Large intestine (tissue), 3 donors: ENCODE data around the gene MINDY4B. TPM values are rescaled to one million over a fixed set of nuclear protein-coding genes. Genes with fewer than 3 reads are reported as not detected.

ENCODE experiments used
- DNase-seq, 2 donors: peaks; one replicate each; pipeline versions ENCODE4 v3.0.0 to v3.0.0-alpha.2; 2013
- H3K27ac ChIP-seq: one replicate; pipeline ENCODE4 v1.5.1; 2013; ENCODE audit warnings: low read length
- H3K27me3 ChIP-seq: 2 replicates; pipeline ENCODE4 v1.6.1; 2013; ENCODE audit warnings: low read length; ENCODE audit not compliant: control insufficient read depth, insufficient read depth
- H3K36me3 ChIP-seq: 2 replicates; pipeline ENCODE4 v1.6.1; 2013; ENCODE audit warnings: low read length; ENCODE audit not compliant: control insufficient read depth, insufficient read depth
- H3K4me1 ChIP-seq: one replicate; pipeline ENCODE4 v1.6.1; 2013; ENCODE audit warnings: low read length; ENCODE audit not compliant: control insufficient read depth, insufficient read depth
- H3K4me3 ChIP-seq: one replicate; pipeline ENCODE4 v1.5.1; 2013; ENCODE audit warnings: low read length
- H3K9me3 ChIP-seq: one replicate; pipeline ENCODE4 v1.6.1; 2013; ENCODE audit warnings: mild to moderate bottlenecking, low read depth, low read length, moderate library complexity; ENCODE audit not compliant: control insufficient read depth
- WGBS: methylation state at CpG from one replicate; pipeline ENCODE4 v1.1.5; 2013; ENCODE audit warnings: low lambda C conversion rate; ENCODE audit not compliant: insufficient coverage; 5-methylcytosine and 5-hydroxymethylcytosine counted together
- polyA plus RNA-seq: library from polyadenylated mRNA; unstranded; fragments of 120-200 nt; gene quantifications from one replicate; pipeline ENCODE4 v1.2.1, GENCODE V29; 2013

Gene MINDY4B
- polyA plus RNA-seq, 1 donor, result 0.91 TPM

DNA sequence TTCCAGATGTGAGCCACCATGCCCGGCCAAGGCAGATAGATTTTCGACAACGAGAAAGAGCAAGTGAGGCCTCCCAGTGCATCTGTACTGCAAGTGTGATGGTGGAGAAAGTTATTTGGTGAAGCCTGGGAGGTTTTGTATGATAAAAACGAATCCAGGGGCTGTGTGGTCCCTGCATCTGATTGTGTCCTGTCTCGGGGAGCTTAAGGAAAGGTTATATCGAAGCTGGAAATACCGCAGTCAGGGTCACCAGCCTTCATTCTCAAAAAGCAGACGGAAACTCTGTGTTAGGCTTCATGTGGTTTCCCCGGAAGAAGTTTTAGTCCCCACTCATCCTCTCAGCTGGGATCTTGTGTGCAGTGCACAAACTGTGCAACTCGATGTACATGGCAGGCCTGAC, 3.4 kb downstream of the MINDY4B start:
- WGBS, result 100% methylated on average over 1 of the region's 10 CpGs
- Histone ChIP-seq H3K27me3 (no peaks in the 10 kb centered on the region), H3K4me1 (no peaks in the 10 kb centered on the region), H3K9me3 (no peaks in the 10 kb centered on the region), H3K27ac (no peak overlapping the region), H3K36me3 (no peaks in the 10 kb centered on the region), H3K4me3 (no peak overlapping the region)
- DNase-seq, result no peak

DNA sequence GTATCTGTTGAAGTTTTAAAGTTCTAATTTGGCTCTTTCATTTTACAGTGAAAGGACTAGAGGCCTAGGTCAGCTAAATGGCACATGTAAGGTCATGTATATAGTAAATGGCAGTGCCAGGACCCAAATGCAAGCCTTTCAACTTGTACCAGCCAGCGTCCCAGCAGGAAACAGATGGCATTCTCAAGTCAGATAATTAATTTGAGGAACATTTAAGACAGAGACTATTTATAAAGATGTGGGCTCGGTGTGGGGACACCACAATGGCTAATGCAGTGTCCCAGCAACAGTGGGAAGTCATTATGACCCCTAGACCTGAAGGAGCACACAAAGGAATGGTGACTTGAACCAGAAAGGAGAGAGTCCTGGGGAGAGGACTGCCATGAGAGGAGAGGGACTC, 6.1 kb downstream of the MINDY4B start:
- no peak overlapping the region for H3K4me3 ChIP-seq
- H3K4me1 ChIP-seq, result no peaks in the 10 kb centered on the region
- H3K27ac ChIP-seq, result no peak overlapping the region
- H3K27me3 ChIP-seq, result no peaks in the 10 kb centered on the region
- no peak for DNase-seq
- no peaks in the 10 kb centered on the region for H3K36me3 ChIP-seq
- no peaks in the 10 kb centered on the region for H3K9me3 ChIP-seq
- no CpG with 5 or more reads among the region's 2 CpGs for WGBS

DNA sequence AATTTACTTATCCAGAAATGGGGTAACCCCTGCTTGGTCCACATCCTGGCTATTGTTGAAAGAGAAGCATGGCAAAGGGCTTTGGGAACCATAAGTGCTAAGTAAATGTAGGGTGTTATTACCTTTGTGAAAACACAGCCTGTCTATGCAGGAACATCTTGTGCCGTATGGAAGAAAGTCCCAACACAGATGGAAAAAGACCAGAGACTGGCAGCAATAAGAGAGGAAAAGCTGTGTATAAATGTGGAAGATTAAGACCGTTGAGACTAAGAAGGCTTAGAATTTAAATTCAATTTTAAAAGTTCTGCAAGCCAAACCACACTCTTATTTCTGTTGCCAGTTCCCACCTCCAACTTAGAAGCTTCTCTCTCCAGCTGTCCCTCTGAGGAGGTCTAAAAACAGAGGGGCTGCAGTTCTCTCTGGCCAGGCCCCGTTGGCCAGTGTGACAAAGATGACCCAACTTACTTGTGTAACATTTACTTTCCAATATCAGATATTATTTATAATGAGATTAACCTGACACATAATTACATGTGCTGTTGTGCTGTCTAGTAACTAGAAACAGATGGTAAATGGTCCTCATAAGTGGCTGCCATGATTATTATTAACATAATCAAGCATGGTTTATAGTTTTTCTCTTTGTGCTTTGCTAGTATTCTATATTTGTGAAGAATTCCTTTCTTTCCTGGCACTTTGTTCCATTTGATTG, 7.0 kb downstream of the MINDY4B start:
- 100% methylated on average over 1 of the region's 3 CpGs for WGBS
- no peak overlapping the region for H3K27ac ChIP-seq

DNA sequence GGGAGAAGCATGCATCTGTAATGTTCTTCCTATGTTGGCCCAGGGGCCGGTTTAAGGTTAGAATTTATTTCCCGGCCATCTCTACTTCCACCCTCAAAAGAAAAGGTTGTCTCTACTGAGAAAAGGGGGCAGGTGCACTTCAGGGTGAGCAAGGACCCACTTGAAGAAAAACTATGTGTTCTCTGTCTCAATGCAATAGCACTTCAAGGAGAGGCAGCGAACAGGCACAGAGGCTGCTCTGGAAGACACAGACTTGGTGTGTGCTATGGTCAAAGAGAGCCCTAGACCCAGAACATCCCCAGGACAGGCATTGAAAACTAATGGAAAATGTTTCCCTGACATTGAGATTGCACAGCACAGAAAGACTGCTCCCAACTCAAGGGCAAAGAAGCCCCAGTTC, 7.6 kb downstream of the MINDY4B start:
- Histone ChIP-seq H3K27ac (no peak overlapping the region), H3K4me3 (no peak overlapping the region), H3K4me1 (no peaks in the 10 kb centered on the region), H3K27me3 (no peaks in the 10 kb centered on the region), H3K36me3 (no peaks in the 10 kb centered on the region), H3K9me3 (no peaks in the 10 kb centered on the region)
- DNase-seq, result no peak
- WGBS, result no CpG with 5 or more reads among the region's 3 CpGs

More for the DNA sequence above, 7.0 kb downstream of the MINDY4B start:
- Histone ChIP-seq H3K9me3 (no peaks in the 10 kb centered on the region), H3K27me3 (no peaks in the 10 kb centered on the region), H3K36me3 (no peaks in the 10 kb centered on the region), H3K4me1 (no peaks in the 10 kb centered on the region), H3K4me3 (no peak overlapping the region)
- no peak for DNase-seq

DNA sequence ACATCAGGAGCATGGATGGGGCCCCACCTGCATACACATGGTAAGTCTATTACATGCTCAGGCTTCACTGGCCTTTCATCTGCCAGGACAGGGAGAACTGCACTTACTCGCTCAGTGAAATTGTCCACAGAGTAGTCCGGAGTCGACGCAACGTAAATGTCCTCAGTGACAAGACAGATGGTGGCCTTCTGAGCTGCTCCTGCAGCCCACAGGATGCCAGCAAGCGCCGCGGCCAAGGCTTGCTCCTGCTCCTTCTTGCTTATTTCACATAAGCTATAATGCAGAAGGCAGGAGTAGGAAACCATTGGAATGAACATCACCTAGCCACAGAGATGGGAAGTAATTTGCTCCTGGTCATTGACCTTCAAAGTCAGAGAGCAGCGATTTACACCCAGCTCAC, 14.4 kb downstream of the MINDY4B start:
- no peak for DNase-seq
- no peaks in the 10 kb centered on the region for H3K36me3 ChIP-seq
- H3K27ac ChIP-seq, result no peak overlapping the region
- no CpG with 5 or more reads among the region's 9 CpGs for WGBS
- H3K4me3 ChIP-seq, result no peak overlapping the region
- no peaks in the 10 kb centered on the region for H3K27me3 ChIP-seq
- H3K4me1 ChIP-seq, result no peaks in the 10 kb centered on the region
- H3K9me3 ChIP-seq, result no peaks in the 10 kb centered on the region

DNA sequence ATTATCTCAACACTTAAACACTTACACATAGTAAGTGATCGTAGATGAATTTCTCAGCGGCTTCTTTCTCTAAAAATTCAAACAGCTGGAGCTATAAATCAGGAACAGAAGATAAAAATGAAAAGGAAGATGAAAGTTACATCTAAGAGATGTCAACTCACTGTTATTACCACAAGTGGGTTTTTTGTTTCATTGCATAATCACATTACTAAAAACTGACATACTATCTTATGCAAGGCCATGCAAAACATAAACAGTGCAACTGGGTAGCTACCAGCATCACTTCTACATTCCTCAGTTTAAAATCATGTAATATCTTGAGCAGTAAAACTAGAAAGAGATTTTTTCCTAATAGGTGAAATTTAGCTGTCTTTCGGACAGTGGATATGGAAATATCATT, 14.9 kb downstream of the MINDY4B start:
- DNase-seq, result no peak
- WGBS, result 92% methylated on average over 2 of the region's 3 CpGs
- no peaks in the 10 kb centered on the region for H3K36me3 ChIP-seq
- H3K9me3 ChIP-seq, result no peaks in the 10 kb centered on the region
- H3K27ac ChIP-seq, result no peak overlapping the region
- H3K27me3 ChIP-seq, result no peaks in the 10 kb centered on the region
- no peaks in the 10 kb centered on the region for H3K4me1 ChIP-seq
- H3K4me3 ChIP-seq, result no peak overlapping the region

DNA sequence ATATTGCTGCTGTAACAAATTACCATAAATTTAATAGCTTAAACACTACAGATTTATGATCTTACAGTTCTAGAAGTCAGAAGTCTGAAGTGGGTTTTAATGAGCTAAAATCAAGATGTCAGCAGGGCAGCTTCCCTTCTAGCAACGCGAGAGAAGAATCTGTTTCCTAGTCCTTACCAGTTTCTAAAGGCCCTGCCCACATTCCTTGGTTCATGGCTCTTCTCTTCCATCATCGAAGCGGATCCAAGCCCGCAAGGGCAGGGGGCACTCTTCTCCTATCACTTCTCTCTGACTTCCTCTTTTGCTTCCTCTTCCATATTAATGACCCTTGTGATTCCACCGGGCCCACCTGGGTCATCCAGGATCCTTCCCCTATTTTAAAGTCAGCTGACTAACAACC, 16.1 kb downstream of the MINDY4B start:
- Histone ChIP-seq H3K27ac (no peak overlapping the region), H3K4me3 (no peak overlapping the region), H3K4me1 (no peaks in the 10 kb centered on the region), H3K27me3 (peaks cover under 1% of the 10 kb centered on the region), H3K9me3 (no peaks in the 10 kb centered on the region), H3K36me3 (no peaks in the 10 kb centered on the region)
- WGBS, result no CpG with 5 or more reads among the region's 6 CpGs
- no peak for DNase-seq

DNA sequence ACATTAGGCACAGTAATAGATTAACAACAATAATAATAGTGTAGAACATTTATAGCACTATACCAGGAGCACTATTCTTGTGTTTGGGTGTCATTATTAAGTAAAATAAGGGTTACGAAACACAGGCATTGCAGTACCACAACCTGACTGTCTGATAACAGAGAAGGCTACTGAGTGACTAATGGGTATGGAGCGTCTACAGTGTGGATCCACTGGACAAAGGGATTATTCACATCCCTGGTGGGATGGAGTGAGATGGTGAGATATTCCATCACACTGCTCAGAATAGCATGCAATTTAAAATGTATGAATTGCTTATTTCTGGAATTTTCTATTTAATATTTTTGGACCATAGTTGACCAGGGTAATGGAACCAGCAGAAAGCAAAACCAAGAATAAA, 18.2 kb downstream of the MINDY4B start:
- Histone ChIP-seq H3K4me3 (no peak overlapping the region), H3K27ac (no peak overlapping the region), H3K4me1 (no peaks in the 10 kb centered on the region), H3K9me3 (no peaks in the 10 kb centered on the region), H3K27me3 (peaks cover 6% of the 10 kb centered on the region), H3K36me3 (no peaks in the 10 kb centered on the region)
- no peak for DNase-seq
- 82% methylated on average over 2 of the region's 2 CpGs for WGBS

DNA sequence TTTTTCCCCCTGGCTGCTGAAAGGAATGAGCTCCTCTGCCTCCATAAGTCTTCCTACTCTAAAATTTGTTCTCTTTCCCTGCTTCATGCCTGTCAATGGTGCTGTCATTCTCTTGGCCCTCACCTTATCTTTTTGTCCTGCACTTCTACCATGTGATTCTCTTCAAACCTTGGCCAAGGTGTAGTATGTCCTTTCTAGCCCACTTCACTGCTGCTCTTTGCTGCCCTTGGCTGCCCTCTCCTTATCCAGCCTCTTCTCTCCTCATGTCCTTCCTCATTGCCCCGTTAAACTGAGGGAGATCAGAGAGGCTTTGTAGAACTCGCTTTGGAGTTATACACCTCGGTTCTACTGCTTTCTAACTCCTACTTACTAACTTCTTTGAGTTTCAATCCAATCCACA, 19.7 kb downstream of the MINDY4B start:
- DNase-seq, result no peak
- H3K27ac ChIP-seq, result no peak overlapping the region
- no peak overlapping the region for H3K4me3 ChIP-seq
- H3K36me3 ChIP-seq, result no peaks in the 10 kb centered on the region
- peaks cover 6% of the 10 kb centered on the region for H3K27me3 ChIP-seq
- H3K4me1 ChIP-seq, result no peaks in the 10 kb centered on the region
- no peaks in the 10 kb centered on the region for H3K9me3 ChIP-seq
- 100% methylated on average over 2 of the region's 3 CpGs for WGBS

DNA sequence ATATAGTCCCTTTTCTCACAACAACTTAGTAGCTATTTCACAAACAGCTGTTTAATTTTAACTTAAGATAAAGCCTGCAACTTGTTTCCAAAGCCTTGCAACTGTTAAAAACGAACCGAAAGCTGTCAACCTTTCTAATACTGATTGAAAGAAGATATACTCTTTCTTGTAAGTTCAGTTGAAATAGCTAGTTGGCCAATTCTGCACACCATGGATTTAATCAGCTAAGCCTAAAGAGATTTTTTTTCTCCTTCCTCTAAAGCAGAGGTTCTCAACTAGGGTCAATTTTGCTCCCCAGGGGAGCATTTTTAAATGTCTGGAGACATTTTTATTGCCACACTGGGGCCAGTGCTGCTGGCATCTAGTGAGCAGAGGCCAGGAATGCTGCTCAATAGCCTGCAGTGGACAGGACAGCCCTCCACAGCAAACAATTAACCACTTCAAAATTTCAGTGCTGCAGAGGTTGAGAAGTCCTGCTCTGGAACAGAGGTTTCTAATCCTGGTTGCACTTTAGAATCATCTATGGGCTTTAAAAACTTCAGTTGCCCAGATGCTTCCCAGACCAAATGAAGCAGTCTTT, 26.2 kb downstream of the MINDY4B start:
- WGBS, result no CpG with 5 or more reads among the region's 2 CpGs
- DNase-seq, result no peak
- H3K27ac ChIP-seq, result no peak overlapping the region

DNA sequence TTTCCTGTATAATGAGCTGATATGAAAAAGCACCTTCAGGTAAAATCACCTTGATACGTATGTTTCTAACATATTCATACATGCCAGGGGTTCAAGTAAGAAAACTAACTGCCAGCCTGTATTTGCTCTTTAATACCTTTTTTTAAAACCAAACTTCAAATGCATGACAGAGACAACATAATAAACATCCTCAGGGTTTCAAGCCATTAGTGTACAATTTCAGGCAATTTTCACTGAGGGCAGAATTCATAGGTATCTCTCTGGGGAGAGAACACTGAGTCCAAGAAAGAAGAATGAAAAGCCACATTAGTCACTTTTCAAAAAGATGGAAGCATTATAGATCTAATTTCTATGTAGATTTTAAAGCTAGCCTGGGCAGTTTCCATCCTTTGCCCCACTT, 26.9 kb downstream of the MINDY4B start:
- DNase-seq, result no peak
- no peak overlapping the region for H3K27ac ChIP-seq
- H3K9me3 ChIP-seq, result no peaks in the 10 kb centered on the region
- no peak overlapping the region for H3K4me3 ChIP-seq
- no peaks in the 10 kb centered on the region for H3K27me3 ChIP-seq
- no CpG with 5 or more reads among the region's 1 CpG for WGBS
- no peaks in the 10 kb centered on the region for H3K36me3 ChIP-seq
- H3K4me1 ChIP-seq, result no peaks in the 10 kb centered on the region

More for the DNA sequence above, 26.2 kb downstream of the MINDY4B start:
- Histone ChIP-seq H3K4me1 (no peaks in the 10 kb centered on the region), H3K36me3 (no peaks in the 10 kb centered on the region), H3K4me3 (no peak overlapping the region), H3K27me3 (peaks cover 5% of the 10 kb centered on the region), H3K9me3 (no peaks in the 10 kb centered on the region)
